Thyroid gland (tissue), 4 donors: ENCODE data around the gene NDUFV1. TPM values are rescaled to one million over a fixed set of nuclear protein-coding genes. Genes with fewer than 3 reads are reported as not detected.

Source experiments
- DNase-seq, 2 donors: peaks; one replicate each; pipeline ENCODE4 v3.0.0-alpha.2; 2019
- H3K27ac ChIP-seq, 3 donors: fragments of 200-600 bp; sonication (generic); 1 replicate in 2 of 3; 2 replicates in 1 of 3; pipeline ENCODE4 v1.5.1; 2016 to 2019; ENCODE audit warnings: mild to moderate bottlenecking in 1 of 3, moderate library complexity in 1 of 3
- H3K27me3 ChIP-seq: fragments of 200-600 bp; sonication (generic); one replicate; pipeline ENCODE4 v1.5.1; 2019
- H3K36me3 ChIP-seq, 2 donors: fragments of 200-600 bp; sonication (generic); one replicate each; pipeline ENCODE4 v1.5.1; 2016 to 2019
- H3K4me1 ChIP-seq, 2 donors: fragments of 200-600 bp; sonication (generic); one replicate each; pipeline ENCODE4 v1.5.1; 2017 to 2019
- H3K4me3 ChIP-seq, 3 donors: fragments of 200-600 bp; sonication (generic); replicated peaks in 1 of 3; 1 replicate in 2 of 3; 2 replicates in 1 of 3; pipeline ENCODE4 v1.5.1; 2016; ENCODE audit warnings: mild to moderate bottlenecking in 1 of 3
- H3K9me3 ChIP-seq: fragments of 200-600 bp; sonication (generic); one replicate; pipeline ENCODE4 v1.5.1; 2017
- CTCF ChIP-seq, 6 experiments: fragments of 200-600 bp in 3 of 6; fragments of 450-650 bp in 3 of 6; sonication (generic) in 3 of 6; IDR thresholded peaks; one replicate each; pipeline ENCODE4 v1.5.1; 2016 to 2019; ENCODE audit warnings: antibody characterized with exemption in 6 of 6, mild to moderate bottlenecking in 2 of 6, inconsistent platforms in 1 of 6, moderate library complexity in 1 of 6
- POLR2A ChIP-seq, 2 donors: fragments of 450-650 bp; IDR thresholded peaks; one replicate each; pipeline ENCODE4 v1.6.1; 2017; ENCODE audit warnings: antibody characterized with exemption in 2 of 2, mild to moderate bottlenecking in 2 of 2, moderate library complexity in 1 of 2
- WGBS, 2 donors: methylation state at CpG; one replicate each; pipeline ENCODE4 v1.1.5; 2017; 5-methylcytosine and 5-hydroxymethylcytosine counted together
- intact Hi-C: fragments of 100-400 bp; cut with DNase I; formaldehyde crosslinking; loops from one replicate; pipeline ENCODE4 v1.15.1; 2023
- total RNA-seq, 4 donors: library from RNA; depleted of rRNA; stranded (reverse); fragments of >200 nt; gene quantifications; one replicate each; pipeline ENCODE4 v1.2.3, GENCODE V29; 2016

NDUFV1 gene
- total RNA-seq, 4 donors from 2014 or later: 323 to 401 (median 356) TPM

- peak overlapping the region; percentile 46 to 83 (median 54) for H3K27ac ChIP-seq
Measured at GRCh38 chr11:67630943-67631331, 24.2 kb downstream of the NDUFV1 start.

GRCh38 chr11:67631411-67631810 lies 24.7 kb downstream of the NDUFV1 start:
- Histone ChIP-seq H3K27ac (no peak overlapping the region), H3K36me3 (no peaks in the 10 kb centered on the region), H3K27me3 (no peaks in the 10 kb centered on the region), H3K4me1 (peaks cover 5 to 25% of the 10 kb centered on the region in 2 donors), H3K4me3 (no peak overlapping the region), H3K9me3 (no peaks in the 10 kb centered on the region)
- intact Hi-C loops: loop anchor here (10.0 kb wide), 1 partner anchor 173 kb away; no protein-coding TSS in a partner anchor
- 87 to 91% methylated on average over 3 to 7 of the region's 7 CpGs for WGBS, 2 donors
- TF ChIP-seq CTCF (IDR thresholded peaks at IDR 0.05): no peak
- no peak for TF ChIP-seq POLR2A (IDR thresholded peaks at IDR 0.05)
- no peak for DNase-seq

More at GRCh38 chr11:67630943-67631331, 24.2 kb downstream of the NDUFV1 start:
- no peaks in the 10 kb centered on the region for H3K9me3 ChIP-seq
- H3K36me3 ChIP-seq: no peaks in the 10 kb centered on the region
- peaks cover 5 to 28% of the 10 kb centered on the region in 2 donors for H3K4me1 ChIP-seq
- H3K27me3 ChIP-seq: no peaks in the 10 kb centered on the region
- intact Hi-C loops: loop anchor here (10.0 kb wide), 1 partner anchor 174 kb away; no protein-coding TSS in a partner anchor
- peak overlapping the region in 2 of 3 donors; percentile 16 to 45 for H3K4me3 ChIP-seq
- no peak for DNase-seq
- no peak for TF ChIP-seq CTCF (IDR thresholded peaks at IDR 0.05)
- no peak for TF ChIP-seq POLR2A (IDR thresholded peaks at IDR 0.05)
- WGBS, 2 donors: 64 to 69% methylated on average over 16 of the region's 16 CpGs

GRCh38 chr11:67631853-67632174 lies 25.1 kb downstream of the NDUFV1 start:
- Histone ChIP-seq H3K27me3 (no peaks in the 10 kb centered on the region), H3K4me3 (no peak overlapping the region), H3K27ac (no peak overlapping the region), H3K4me1 (peaks cover 5 to 25% of the 10 kb centered on the region in 2 donors), H3K36me3 (no peaks in the 10 kb centered on the region), H3K9me3 (no peaks in the 10 kb centered on the region)
- no peak for DNase-seq
- WGBS, 2 donors: 95 to 98% methylated on average over 2 of the region's 2 CpGs
- TF ChIP-seq CTCF (IDR thresholded peaks at IDR 0.05) (no peak), POLR2A (IDR thresholded peaks at IDR 0.05) (no peak)
- intact Hi-C loops: loop anchor here (10.0 kb wide), 1 partner anchor 173 kb away; no protein-coding TSS in a partner anchor

GRCh38 chr11:67632175-67632981 lies 25.6 kb downstream of the NDUFV1 start:
- peaks cover 5 to 25% of the 10 kb centered on the region in 2 donors for H3K4me1 ChIP-seq
- no peaks in the 10 kb centered on the region for H3K36me3 ChIP-seq
- H3K27me3 ChIP-seq: no peaks in the 10 kb centered on the region
- H3K9me3 ChIP-seq: no peaks in the 10 kb centered on the region
- TF ChIP-seq CTCF (IDR thresholded peaks at IDR 0.05) (no peak), POLR2A (IDR thresholded peaks at IDR 0.05) (no peak)
- no peak overlapping the region for H3K4me3 ChIP-seq
- WGBS, 2 donors: 79 to 81% methylated on average over 10 of the region's 12 CpGs
- H3K27ac ChIP-seq: no peak overlapping the region
- peak; percentile 71 to 79 for DNase-seq
- intact Hi-C loops: loop anchor here (10.0 kb wide), 1 partner anchor 172 kb away; no protein-coding TSS in a partner anchor
